ENCODE results near the gene CDX2. TPM values are rescaled to one million over a fixed set of nuclear protein-coding genes. Genes with fewer than 3 reads are reported as not detected.

Gene CDX2
- total and polyA plus RNA-seq, 2 donors (not counting 1 experiment from before 2014, with no cell fraction given), result not detected

DNA sequence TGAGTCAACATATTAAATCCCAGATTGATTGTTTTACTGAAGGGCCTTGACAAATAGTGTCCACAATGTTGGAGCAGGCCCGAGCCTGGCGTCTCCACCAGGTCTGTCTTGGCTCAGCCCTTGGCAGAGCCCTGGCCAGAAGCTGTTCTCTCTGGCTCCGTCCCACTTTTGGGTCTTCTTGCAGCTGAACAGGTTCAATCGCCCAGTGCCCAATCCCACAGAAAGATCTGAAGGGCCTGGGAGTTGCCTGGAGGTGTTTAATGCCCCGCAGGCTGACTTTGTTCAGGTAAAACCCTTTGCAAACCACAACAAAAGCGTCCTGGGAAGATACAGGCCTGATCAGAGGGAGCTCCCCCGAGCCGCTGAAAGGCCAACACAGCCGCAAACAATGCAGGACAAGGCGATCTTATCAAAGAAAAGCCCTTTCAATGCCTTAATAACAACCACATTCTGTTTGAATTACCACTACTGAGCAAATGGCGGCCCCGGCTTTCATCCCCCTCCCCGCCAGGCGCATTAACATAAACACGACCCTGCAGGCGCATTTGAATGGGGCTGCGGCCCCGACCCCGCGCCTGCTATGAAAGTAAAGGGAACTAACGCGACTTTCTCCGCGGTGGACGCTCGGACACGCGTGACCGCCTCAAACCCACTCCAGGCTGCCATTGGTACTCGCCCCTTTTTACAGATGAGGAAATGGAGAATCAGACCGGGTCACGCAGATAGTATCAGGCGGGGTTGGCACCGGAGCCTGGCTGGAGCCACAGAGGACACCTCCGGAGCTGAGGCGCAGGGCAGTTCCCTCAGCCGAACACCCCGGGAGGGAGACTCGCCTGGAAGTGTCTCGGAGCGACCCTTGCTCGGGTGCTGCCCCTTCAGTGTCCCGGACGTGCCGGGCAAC is 3.1 kb downstream of the CDX2 start:
- Mint-ChIP-seq H3K27me3 (peaks cover 79% of the 10 kb centered on the region), H3K27ac (peak overlapping the region; percentile 26), H3K4me3 (peak overlapping the region; percentile 65), H3K9me3 (ENCODE audit: insufficient read depth) (no peaks in the 10 kb centered on the region), H3K4me1 (peaks cover 41% of the 10 kb centered on the region)
- H3K27ac ChIP-seq (ENCODE audit: low read length in 2 of 2), result no peak overlapping the region
- CTCF ChIA-PET, result interaction anchor here (1.1 to 2.2 kb wide), 2 partner anchors 12 to 139 kb away, joined by 4 to 12 read pairs; no protein-coding TSS in a partner anchor
- peaks cover 0 to 52% (median 0%) of the 10 kb centered on the region in 3 donors for H3K9me3 ChIP-seq (ENCODE audit: control extremely low read depth in 1 of 3, control insufficient read depth in 2 of 3, insufficient read depth in 1 of 3, low read length in 2 of 3)
- no peaks in the 10 kb centered on the region for H3K36me3 ChIP-seq (replicated peaks in 1 of 2; ENCODE audit: control extremely low read depth in 1 of 2, control insufficient read depth in 1 of 2, extremely low read depth in 1 of 2, insufficient read depth in 2 of 2, low read length in 1 of 2)
- peak overlapping the region; percentile 19 for H2AFZ ChIP-seq (ENCODE audit: insufficient read depth, low read depth, low read length, poor library complexity, severe bottlenecking)
- DNase-seq (peak; percentile 38), ATAC-seq (ENCODE audit: low read depth) (no peak)
- no peak overlapping the region for H3K4me3 ChIP-seq (ENCODE audit: control extremely low read depth in 1 of 5, extremely low read depth in 1 of 5, insufficient read depth in 1 of 5, low read depth in 2 of 5, low read length in 4 of 5)
- intact Hi-C loops (cut with micrococcal nuclease), result loop anchor here (5.0 kb wide), 1 partner anchor 44 kb away; no protein-coding TSS in a partner anchor
- no peaks in the 10 kb centered on the region for H4K20me1 ChIP-seq (ENCODE audit: control insufficient read depth, insufficient read depth, low read length, poor library complexity, severe bottlenecking)
- H3K4me1 ChIP-seq (ENCODE audit: control insufficient read depth in 2 of 2, insufficient read depth in 2 of 2, low read length in 2 of 2), result peaks cover 47 to 59% of the 10 kb centered on the region in 2 donors
- peak overlapping the region; percentile 78 for H3K4me2 ChIP-seq (replicated peaks; ENCODE audit: low read depth, low read length, poor library complexity, severe bottlenecking)
- peak overlapping the region; percentile 11 for H3K9ac ChIP-seq (ENCODE audit: low read length)
- H3K27me3 ChIP-seq (replicated peaks in 1 of 4; ENCODE audit: control extremely low read depth in 1 of 4, control insufficient read depth in 3 of 4, insufficient read depth in 4 of 4, low read length in 3 of 4), result peaks cover 0 to 92% (median 70%) of the 10 kb centered on the region in 4 experiments
- TF ChIP-seq CTCF (IDR thresholded peaks at IDR 0.05) (no peak), EZH2 (IDR thresholded peaks at IDR 0.05; ENCODE audit: borderline replicate concordance, insufficient read depth, low read depth, low read length, poor library complexity, severe bottlenecking) (peak; percentile 71)
- WGBS (ENCODE audit: insufficient coverage), result 16% methylated on average over 34 of the region's 45 CpGs
- no peaks in the 10 kb centered on the region for H3K79me2 ChIP-seq (ENCODE audit: control insufficient read depth, insufficient read depth, low read length)
- POLR2A ChIA-PET, result no interaction called here

DNA sequence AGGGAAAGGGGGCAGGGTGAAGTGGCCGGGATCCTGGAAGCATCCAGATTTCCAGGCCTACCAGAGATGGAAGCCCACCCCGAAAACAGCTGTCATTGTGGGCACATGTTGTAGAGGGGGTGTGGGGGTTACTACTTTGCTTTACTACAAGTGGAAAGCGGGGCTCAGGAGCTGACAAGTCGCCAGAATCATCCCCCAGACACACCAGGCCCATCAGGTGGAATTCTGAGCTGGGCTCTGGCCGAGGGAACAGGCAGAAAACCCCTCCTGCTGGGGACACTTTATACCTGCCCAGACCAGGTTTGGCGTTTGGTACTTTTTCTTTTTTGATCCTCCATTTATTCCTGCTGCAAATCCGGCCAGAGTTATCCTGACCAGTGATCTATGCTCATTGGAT is 3.8 kb downstream of the CDX2 start:
- no peaks in the 10 kb centered on the region for H4K20me1 ChIP-seq (ENCODE audit: control insufficient read depth, insufficient read depth, low read length, poor library complexity, severe bottlenecking)
- no peak overlapping the region for H3K4me3 ChIP-seq (ENCODE audit: control extremely low read depth in 1 of 5, extremely low read depth in 1 of 5, insufficient read depth in 1 of 5, low read depth in 2 of 5, low read length in 4 of 5)
- H3K9ac ChIP-seq (ENCODE audit: low read length), result no peak overlapping the region
- no peaks in the 10 kb centered on the region for H3K79me2 ChIP-seq (ENCODE audit: control insufficient read depth, insufficient read depth, low read length)
- Mint-ChIP-seq H3K4me3 (no peak overlapping the region), H3K27me3 (peaks cover 75% of the 10 kb centered on the region), H3K9me3 (ENCODE audit: insufficient read depth) (no peaks in the 10 kb centered on the region), H3K27ac (no peak overlapping the region), H3K4me1 (peaks cover 42% of the 10 kb centered on the region)
- H3K9me3 ChIP-seq (ENCODE audit: control extremely low read depth in 1 of 3, control insufficient read depth in 2 of 3, insufficient read depth in 1 of 3, low read length in 2 of 3), result peaks cover 0 to 50% (median 0%) of the 10 kb centered on the region in 3 donors
- ChIA-PET POLR2A (no interaction called here), CTCF (interaction anchor here (1.1 to 2.2 kb wide), 2 partner anchors 11 to 139 kb away, joined by 4 to 12 read pairs; no protein-coding TSS in a partner anchor)
- 82% methylated on average over 2 of the region's 7 CpGs for WGBS (ENCODE audit: insufficient coverage)
- H3K4me2 ChIP-seq (replicated peaks; ENCODE audit: low read depth, low read length, poor library complexity, severe bottlenecking), result no peak overlapping the region
- peaks cover 47 to 59% of the 10 kb centered on the region in 2 donors for H3K4me1 ChIP-seq (ENCODE audit: control insufficient read depth in 2 of 2, insufficient read depth in 2 of 2, low read length in 2 of 2)
- ATAC-seq (ENCODE audit: low read depth) (no peak), DNase-seq (no peak)
- intact Hi-C loops (cut with micrococcal nuclease), result loop anchor here (5.0 kb wide), 1 partner anchor 43 kb away; no protein-coding TSS in a partner anchor
- peaks cover 0 to 92% (median 66%) of the 10 kb centered on the region in 4 experiments for H3K27me3 ChIP-seq (replicated peaks in 1 of 4; ENCODE audit: control extremely low read depth in 1 of 4, control insufficient read depth in 3 of 4, insufficient read depth in 4 of 4, low read length in 3 of 4)
- no peak overlapping the region for H2AFZ ChIP-seq (ENCODE audit: insufficient read depth, low read depth, low read length, poor library complexity, severe bottlenecking)
- H3K36me3 ChIP-seq (replicated peaks in 1 of 2; ENCODE audit: control extremely low read depth in 1 of 2, control insufficient read depth in 1 of 2, extremely low read depth in 1 of 2, insufficient read depth in 2 of 2, low read length in 1 of 2), result no peaks in the 10 kb centered on the region
- TF ChIP-seq CTCF (IDR thresholded peaks at IDR 0.05) (no peak), EZH2 (IDR thresholded peaks at IDR 0.05; ENCODE audit: borderline replicate concordance, insufficient read depth, low read depth, low read length, poor library complexity, severe bottlenecking) (no peak)
- H3K27ac ChIP-seq (ENCODE audit: low read length in 2 of 2), result no peak overlapping the region

Measured in B cell (primary cell).